HepG2 (cell line): ENCODE data around the gene CCDC88B. TPM values are rescaled to one million over a fixed set of nuclear protein-coding genes. Genes with fewer than 3 reads are reported as not detected.
A peak's percentile ranks its signal among the peaks of the same experiment; 100 is the strongest.

ENCODE experiments used
- ATAC-seq: fragments of 200-7000 bp; cut with Tn5 transposase; 3 replicates; pipeline ENCODE4 v1.9.1; 2020; ENCODE audit warnings: mild to moderate bottlenecking, moderate library complexity
- BruUV-seq: library from RNA; stranded (reverse); fragments of 400-500 nt; replicated peaks from 2 replicates; lab custom pipeline; 2021; lab: Mats Ljungman, UMichigan
- CTCF ChIA-PET: fragments of 300-600 bp; formaldehyde crosslinking; extraction: SDS; loops from one replicate; lab custom pipeline; 2021; ENCODE audit warnings: low total read pairs, inconsistent platforms, low intra/inter-chr PET ratio; lab: Yijun Ruan, JAX
- POLR2A ChIA-PET: fragments of 350-600 bp; sonication (Branson Sonifier 250); formaldehyde crosslinking; loops from one replicate; lab custom pipeline; 2020; ENCODE audit warnings: antibody characterized with exemption, inconsistent platforms; lab: Yijun Ruan, JAX
- DNase-seq: peaks from one replicate; pipeline ENCODE4 v3.0.0-alpha.2; 2015; ENCODE audit warnings: low spot score
- FAIRE-seq: peaks from 3 replicates; lab custom pipeline; 2011; peaks lifted over from hg19 to GRCh38; lab: Jason Lieb, UNC
- H2AFZ ChIP-seq: one replicate; pipeline ENCODE4 v1.6.1; 2011; ENCODE audit warnings: low read length, inconsistent platforms
- H3K27ac ChIP-seq: fragments of 300-600 bp; 3 replicates; pipeline ENCODE4 v1.8.0; 2011; ENCODE audit warnings: mixed run types, mild to moderate bottlenecking, mixed read lengths, low read length, inconsistent platforms; ENCODE audit not compliant: insufficient read depth; ENCODE audit errors: extremely low read length
- H3K27me3 ChIP-seq, 2 experiments: fragments of 200-600 bp in 1 of 2; 2 replicates in 1 of 2; 3 replicates in 1 of 2; pipeline versions ENCODE4 v1.6.0 to v1.8.0; 2011; ENCODE audit warnings: low read length in 2 of 2, mild to moderate bottlenecking in 2 of 2, moderate library complexity in 2 of 2, inconsistent platforms in 1 of 2; ENCODE audit not compliant: insufficient read depth in 2 of 2, control insufficient read depth in 1 of 2
- H3K36me3 ChIP-seq, 2 experiments: fragments of 200-600 bp in 1 of 2; replicated peaks in 1 of 2; 2 replicates in 1 of 2; 3 replicates in 1 of 2; pipeline versions ENCODE4 v1.5.1 to v1.8.0; 2011; ENCODE audit warnings: low read length in 2 of 2, inconsistent platforms in 1 of 2; ENCODE audit not compliant: insufficient read depth in 2 of 2, control insufficient read depth in 1 of 2
- H3K4me1 ChIP-seq: 2 replicates; pipeline ENCODE4 v1.5.1; 2012; ENCODE audit warnings: low read length, inconsistent platforms; ENCODE audit not compliant: insufficient read depth
- H3K4me2 ChIP-seq: 2 replicates; pipeline ENCODE4 v1.6.0; 2011; ENCODE audit warnings: low read depth, low read length, inconsistent platforms
- H3K4me3 ChIP-seq, 3 experiments: fragments of 200-600 bp in 1 of 3; sonication (generic), shearing (Covaris generic) in 1 of 3; replicated peaks in 1 of 3; 2 replicates each; pipeline ENCODE4 v1.5.1; 2011 to 2016; ENCODE audit warnings: low read length in 3 of 3, inconsistent platforms in 2 of 3, low read depth in 2 of 3, mild to moderate bottlenecking in 2 of 3, control low read depth in 1 of 3, mixed read lengths in 1 of 3; ENCODE audit not compliant: insufficient read depth in 1 of 3
- H3K79me2 ChIP-seq: one replicate; pipeline ENCODE4 v1.6.1; 2011; ENCODE audit warnings: low read length, inconsistent platforms; ENCODE audit not compliant: insufficient read depth
- H3K9ac ChIP-seq: 2 replicates; pipeline ENCODE4 v1.6.0; 2011; ENCODE audit warnings: mild to moderate bottlenecking, low read depth, low read length, inconsistent platforms; ENCODE audit not compliant: insufficient read depth
- H3K9me3 ChIP-seq: 2 replicates; pipeline ENCODE4 v1.5.1; 2012; ENCODE audit warnings: mild to moderate bottlenecking, low read length
- H4K20me1 ChIP-seq: 2 replicates; pipeline ENCODE4 v1.6.0; 2011; ENCODE audit warnings: inconsistent platforms, mild to moderate bottlenecking, low read length, moderate library complexity; ENCODE audit not compliant: insufficient read depth
- AGO2 ChIP-seq: fragments of 200-400 bp; formaldehyde crosslinking; optimal IDR thresholded peaks from 2 replicates; pipeline ENCODE3; 2017; ENCODE audit warnings: mild to moderate bottlenecking, low read depth, low read length, moderate library complexity
- DDIT3 ChIP-seq: sonication (generic); formaldehyde crosslinking; IDR thresholded peaks from 2 replicates; pipeline ENCODE4 v1.4.0; 2020; ENCODE audit warnings: mild to moderate bottlenecking, missing genetic modification reagents
- MYC ChIP-seq: sonication (generic); formaldehyde crosslinking; IDR thresholded peaks from 2 replicates; pipeline ENCODE4 v1.9.0; 2021; ENCODE audit warnings: missing genetic modification reagents, borderline replicate concordance
- NR0B2 ChIP-seq: sonication (generic); formaldehyde crosslinking; IDR thresholded peaks from 2 replicates; pipeline ENCODE4 v1.4.0; 2020; ENCODE audit warnings: mild to moderate bottlenecking, missing genetic modification reagents
- NR3C1 ChIP-seq: sonication (generic); formaldehyde crosslinking; IDR thresholded peaks from 2 replicates; pipeline ENCODE4 v1.4.0; 2020; ENCODE audit warnings: missing genetic modification reagents
- RBFOX2 ChIP-seq: fragments of 200-400 bp; formaldehyde crosslinking; IDR thresholded peaks from 2 replicates; pipeline ENCODE4 v1.6.1; 2017; ENCODE audit warnings: low read depth, mild to moderate bottlenecking, low read length
- SALL1 ChIP-seq: sonication (generic); formaldehyde crosslinking; IDR thresholded peaks from 2 replicates; pipeline ENCODE4 v1.8.0; 2022; ENCODE audit warnings: mild to moderate bottlenecking, missing genetic modification reagents
- ZBTB33 ChIP-seq: sonication (generic); formaldehyde crosslinking; IDR thresholded peaks from 2 replicates; pipeline ENCODE4 v1.4.0; 2020; ENCODE audit warnings: missing genetic modification reagents
- ZFP41 ChIP-seq: sonication (generic); formaldehyde crosslinking; IDR thresholded peaks from 2 replicates; pipeline ENCODE4 v1.4.0; 2020; ENCODE audit warnings: mild to moderate bottlenecking, missing genetic modification reagents, borderline replicate concordance
- ZFP91 ChIP-seq: sonication (generic); formaldehyde crosslinking; IDR thresholded peaks from 2 replicates; pipeline ENCODE4 v1.9.0; 2022; ENCODE audit warnings: missing genetic modification reagents, mild to moderate bottlenecking, borderline replicate concordance
- ZNF138 ChIP-seq: sonication (generic); formaldehyde crosslinking; IDR thresholded peaks from 2 replicates; pipeline ENCODE4 v1.5.0; 2020; ENCODE audit warnings: mild to moderate bottlenecking, low read depth, missing genetic modification reagents
- ZNF7 ChIP-seq: IDR thresholded peaks from 2 replicates; pipeline ENCODE4 v1.6.1; 2016; ENCODE audit warnings: missing biosample characterization, missing genetic modification reagents
- WGBS: methylation state at CpG from one replicate; pipeline ENCODE4 v1.1.6; 2017; ENCODE audit warnings: low lambda C conversion rate; 5-methylcytosine and 5-hydroxymethylcytosine counted together
- in situ Hi-C: cut with HindIII; loops from 2 replicates; pipeline ENCODE4 v1.10.0; 2017; ENCODE audit warnings: low pct_unique_long_range_greater_than_20kb; ENCODE audit not compliant: extremely low pct_ligation_motif_present
- intact Hi-C: fragments of 100-400 bp; cut with micrococcal nuclease; formaldehyde crosslinking; loops from one replicate; pipeline ENCODE4 v1.10.0; 2022; ENCODE audit not compliant: unreplicated experiment
- polyA plus RNA-seq, 8 experiments: library from polyadenylated mRNA; depleted of rRNA in 3 of 8; stranded (reverse) in 7 of 8; unstranded in 1 of 8; fragments of >200 nt; fragmentation: Illumina TruSeq in 4 of 8; extraction: Trizol in 4 of 8; gene quantifications; 2 replicates each; pipeline versions ENCODE4 v1.2.1 to v1.2.3, GENCODE V29; 2011 to 2016; ENCODE audit warnings: low read depth in 4 of 8, missing spikeins in 1 of 8, mixed read lengths in 1 of 8; ENCODE audit not compliant: insufficient read depth in 1 of 8
- total RNA-seq, 5 experiments: library from RNA; depleted of rRNA; stranded (reverse); fragments of >200 nt; fragmentation: Illumina TruSeq; extraction: Trizol; gene quantifications; 2 replicates each; pipeline ENCODE4 v1.2.3, GENCODE V29; 2016; ENCODE audit warnings: low read depth in 1 of 5

The CCDC88B gene
- total and polyA plus RNA-seq, 2 of the 13 experiments (the other 11 are each of a cell fraction or from before 2014, with no cell fraction given), result 3.6 to 4.8 TPM

GRCh38 chr11:64313491-64314145, 26.4 kb upstream of the CCDC88B start:
- 96% methylated on average over 17 of the region's 18 CpGs for WGBS
- Histone ChIP-seq H3K9ac (no peak overlapping the region), H3K79me2 (peaks cover 12% of the 10 kb centered on the region), H3K4me1 (peaks cover 32% of the 10 kb centered on the region), H3K27ac (no peak overlapping the region), H4K20me1 (no peaks in the 10 kb centered on the region), H3K9me3 (no peaks in the 10 kb centered on the region), H3K4me2 (no peak overlapping the region), H2AFZ (no peak overlapping the region), H3K27me3 (no peaks in the 10 kb centered on the region; a peak in 1 of 5 replicates), H3K4me3 (no peak overlapping the region), H3K36me3 (peaks cover 0 to 18% of the 10 kb centered on the region in 2 experiments; a peak in 2 of 5 replicates)
- intact Hi-C loops (no loop called here), in situ Hi-C loops (no loop called here)
- BruUV-seq, result no TSS peak
- DNase-seq (no peak), FAIRE-seq (no peak), ATAC-seq (no peak)
- ChIA-PET CTCF (no interaction called here), POLR2A (no interaction called here)
- TF ChIP-seq AGO2 (peak; percentile 83), NR0B2 (no peak), RBFOX2 (peak; percentile 63)

- peaks cover 0 to 18% of the 10 kb centered on the region in 2 experiments; a peak in 2 of 5 replicates for H3K36me3 ChIP-seq
- H3K9ac ChIP-seq, result no peak overlapping the region
- H3K9me3 ChIP-seq, result no peaks in the 10 kb centered on the region
- ChIA-PET CTCF (no interaction called here), POLR2A (interaction anchor here (4.5 kb wide), 1 partner anchor 8 kb away, joined by 103 read pairs; the partner anchor contains the start of gene ESRRA)
- no peaks in the 10 kb centered on the region; a peak in 1 of 5 replicates for H3K27me3 ChIP-seq
- DNase-seq, result no peak
- intact Hi-C loops (no loop called here), in situ Hi-C loops (no loop called here)
- no peak overlapping the region for H2AFZ ChIP-seq
- H4K20me1 ChIP-seq, result no peaks in the 10 kb centered on the region
- peaks cover 34% of the 10 kb centered on the region for H3K4me1 ChIP-seq
- H3K79me2 ChIP-seq, result peaks cover 15% of the 10 kb centered on the region
- no TSS peak for BruUV-seq
- no peak for ATAC-seq
- H3K27ac ChIP-seq, result no peak overlapping the region
- no peak for FAIRE-seq
- H3K4me2 ChIP-seq, result no peak overlapping the region
- H3K4me3 ChIP-seq, result no peak overlapping the region
- WGBS, result 90% methylated on average over 11 of the region's 19 CpGs
- TF ChIP-seq DDIT3 (CRISPR knock-in tag) (no peak), ZNF7 (CRISPR knock-in tag) (no peak), NR3C1 (CRISPR knock-in tag) (no peak), ZNF138 (no peak), MYC (CRISPR knock-in tag) (peak; percentile 5; the same call in 1 of the 2 replicates), ZBTB33 (CRISPR knock-in tag) (peak; percentile 73; the same call in 1 of the 2 replicates), ZFP91 (CRISPR knock-in tag) (no peak), ZFP41 (CRISPR knock-in tag) (no peak), SALL1 (CRISPR knock-in tag) (no peak)
Observed at GRCh38 chr11:64314146-64314804, 25.7 kb upstream of the CCDC88B start.
